HG03025 (cell line): Measurements from ENCODE around the gene PSMA5.
"Not testable (repeated sequence)": the region's sequence is repeated elsewhere in the genome, so short reads cannot be mapped to it uniquely, and the experiment has no call there.

ENCODE experiments used
- ATAC-seq: cut with Tn5 transposase; IDR thresholded peaks from one replicate; pipeline ENCODE4 v1.9.1; 2021; ENCODE audit warnings: mild to moderate bottlenecking, moderate library complexity; ENCODE audit not compliant: unreplicated experiment, low FRiP score

PSMA5 gene

GRCh38 chr1:109426281-109427170 lies at the start of gene PSMA5:
PSMA5 (minus strand) TSS chr1:109426448; CDS start chr1:109426330, 118 bp downstream.
- peak; percentile 95 for ATAC-seq

GRCh38 chr1:109475261-109475660 lies 49.0 kb upstream of the PSMA5 start:
- no peak for ATAC-seq

- no peak for ATAC-seq
Observed at GRCh38 chr1:109474697-109475096, 48.4 kb upstream of the PSMA5 start.

GRCh38 chr1:109473284-109474057 lies 47.2 kb upstream of the PSMA5 start:
- ATAC-seq, result not testable (repeated sequence)

- no peak for ATAC-seq
Observed at GRCh38 chr1:109472779-109473178, 46.5 kb upstream of the PSMA5 start.

GRCh38 chr1:109470245-109470644 lies 44.0 kb upstream of the PSMA5 start:
- no peak for ATAC-seq

- no peak for ATAC-seq
Observed at GRCh38 chr1:109468903-109469302, 42.7 kb upstream of the PSMA5 start.

- no peak for ATAC-seq
Observed at GRCh38 chr1:109468061-109468460, 41.8 kb upstream of the PSMA5 start.

- no peak for ATAC-seq
Observed at GRCh38 chr1:109467301-109467777, 41.1 kb upstream of the PSMA5 start.

- ATAC-seq, result no peak
Observed at GRCh38 chr1:109466452-109467300, 40.4 kb upstream of the PSMA5 start, which contains the start of gene SYPL2. SYPL2 (plus strand) TSS chr1:109466546; CDS start chr1:109466844, 298 bp downstream.

- no peak for ATAC-seq
Observed at GRCh38 chr1:109466125-109466451, 39.8 kb upstream of the PSMA5 start.

- ATAC-seq, result no peak
Observed at GRCh38 chr1:109457819-109458218, 31.6 kb upstream of the PSMA5 start.

- ATAC-seq, result no peak
Observed at GRCh38 chr1:109454497-109455133, 28.4 kb upstream of the PSMA5 start.

GRCh38 chr1:109447524-109447923 lies 21.3 kb upstream of the PSMA5 start:
- ATAC-seq, result no peak

- ATAC-seq, result not testable (repeated sequence)
Observed at GRCh38 chr1:109445949-109446695, 19.9 kb upstream of the PSMA5 start.

- no peak for ATAC-seq
Observed at GRCh38 chr1:109444346-109444745, 18.1 kb upstream of the PSMA5 start.

- no peak for ATAC-seq
Observed at GRCh38 chr1:109443476-109443875, 17.2 kb upstream of the PSMA5 start.

GRCh38 chr1:109441069-109441468 lies 14.8 kb upstream of the PSMA5 start:
- ATAC-seq, result no peak

- no peak for ATAC-seq
Observed at GRCh38 chr1:109438798-109439297, 12.6 kb upstream of the PSMA5 start.
